ENCODE measurements around the gene DPP4. TPM values are rescaled to one million over a fixed set of nuclear protein-coding genes. Genes with fewer than 3 reads are reported as not detected.

DPP4 gene
- total and polyA plus RNA-seq, 2 donors (not counting 3 experiments of a cell fraction or from before 2014, with no cell fraction given) = 0.84 to 6.2 TPM

- Histone ChIP-seq H4K20me1 (replicated peaks; ENCODE audit: control insufficient read depth, extremely low read depth, insufficient read depth, low read length) (no peaks in the 10 kb centered on the region), H2AFZ (ENCODE audit: low read depth, low read length) (no peak overlapping the region), H3K27me3 (ENCODE audit: control insufficient read depth in 2 of 2, insufficient read depth in 2 of 2, low read length in 2 of 2) (no peaks in the 10 kb centered on the region), H3K36me3 (ENCODE audit: control insufficient read depth in 2 of 2, extremely low read depth in 1 of 2, insufficient read depth in 2 of 2, low read length in 2 of 2) (no peaks in the 10 kb centered on the region), H3K4me3 (replicated peaks in 1 of 3; ENCODE audit: insufficient read depth in 1 of 3, low read depth in 1 of 3, low read length in 3 of 3) (no peak overlapping the region), H3K4me1 (ENCODE audit: control insufficient read depth, extremely low read depth, insufficient read depth, low read length) (no peaks in the 10 kb centered on the region), H3K79me2 (ENCODE audit: control insufficient read depth, insufficient read depth, low read length) (no peaks in the 10 kb centered on the region), H3K9me3 (replicated peaks; ENCODE audit: control insufficient read depth, insufficient read depth, low read length) (no peaks in the 10 kb centered on the region), H3K9me1 (replicated peaks; ENCODE audit: control insufficient read depth, extremely low read depth, insufficient read depth, low read length) (no peaks in the 10 kb centered on the region), H3K9ac (replicated peaks; ENCODE audit: extremely low read depth, insufficient read depth, low read length) (no peak overlapping the region), H3K4me2 (ENCODE audit: insufficient read depth, low read length) (no peak overlapping the region), H3K27ac (ENCODE audit: insufficient read depth, low read depth, low read length) (no peak overlapping the region)
- TF ChIP-seq FOS (IDR thresholded peaks at IDR 0.05; ENCODE audit: borderline replicate concordance, insufficient read depth, low read length) = no peak
- no peak for TF ChIP-seq CTCF (IDR thresholded peaks at IDR 0.05; ENCODE audit: extremely low read depth in 1 of 2, insufficient read depth in 1 of 2, low read depth in 1 of 2, low read length in 2 of 2)
- TF ChIP-seq POLR2A (IDR thresholded peaks at IDR 0.05; ENCODE audit: low read depth, low read length) = no peak
- no peak for TF ChIP-seq JUN (IDR thresholded peaks at IDR 0.05; ENCODE audit: borderline replicate concordance, insufficient read depth, insufficient read length, low read depth)
- TF ChIP-seq GATA2 (IDR thresholded peaks at IDR 0.05; ENCODE audit: insufficient read depth, insufficient read length, low read depth, low read length) = no peak
- TF ChIP-seq EZH2 (IDR thresholded peaks at IDR 0.05; ENCODE audit: borderline replicate concordance, low read depth, low read length, severe bottlenecking) = no peak
- no peak for TF ChIP-seq MYC (IDR thresholded peaks at IDR 0.05; ENCODE audit: low read depth, low read length)
- TF ChIP-seq MAX (IDR thresholded peaks at IDR 0.05; ENCODE audit: insufficient read depth, insufficient read length) = no peak
- no peak for TF ChIP-seq POLR2AphosphoS5 (IDR thresholded peaks at IDR 0.05; ENCODE audit: insufficient read depth, low read depth, low read length)
- no peak for DNase-seq (ENCODE audit: low read depth, low spot score)
- dilution Hi-C loops (cut with MboI; ENCODE audit: extremely low pct_ligation_motif_present, low sequenced_read_pairs) (no loop called here), intact Hi-C loops (cut with micrococcal nuclease) (loop anchor here (5.0 to 10.0 kb wide), 2 partner anchors 354 to 673 kb away; no protein-coding TSS in a partner anchor)
- POLR2A ChIA-PET = no interaction called here
- BruUV-seq (replicated peaks) = no TSS peak
- CTCF ChIA-PET = interaction anchor here (1.2 to 5.1 kb wide), 6 partner anchors 9 to 378 kb away, joined by 3 to 173 read pairs (median 5); no protein-coding TSS in a partner anchor
- FAIRE-seq = no peak
These were observed 126.2 kb downstream of the DPP4 start for GRCh38 chr2:161947836-161948235.
